A549 treated with AZD2906 at 1 μM for 4 hours (cell line): Measurements from ENCODE around the gene MMADHC. TPM values are rescaled to one million over a fixed set of nuclear protein-coding genes. Genes with fewer than 3 reads are reported as not detected.

Source experiments
- total RNA-seq: library from RNA; stranded (reverse); fragments of 200-300 nt; extraction: Qiagen RNA extraction; gene quantifications from 5 replicates; pipeline ENCODE4 v1.2.3, GENCODE V29; 2022

Gene MMADHC
- 79.8 to 102 TPM (median 80.6 TPM) in 5 replicates for total RNA-seq

GRCh38 chr2:149587220-149587949, at the start of gene MMADHC:
Gene MMADHC (minus strand): TSS chr2:149587775. CDS start chr2:149587097, 678 bp downstream.

